CD14-positive monocyte (primary cell): ENCODE results near the gene ZNF579. TPM values are rescaled to one million over a fixed set of nuclear protein-coding genes. Genes with fewer than 3 reads are reported as not detected.

Experiments
- DNase-seq, 3 donors: peaks; one replicate each; pipeline ENCODE4 v3.0.0-alpha.2; 2011 to 2022
- H2AFZ ChIP-seq: 2 replicates; pipeline ENCODE4 v1.6.0; 2012; ENCODE audit warnings: mild to moderate bottlenecking, low read depth, low read length, inconsistent platforms; ENCODE audit not compliant: insufficient read depth, poor library complexity, severe bottlenecking
- H3K27ac ChIP-seq, 2 donors: 1 replicate in 1 of 2; 2 replicates in 1 of 2; pipeline ENCODE4 v1.5.1; 2012 to 2013; ENCODE audit warnings: low read length in 2 of 2, control low read depth in 1 of 2, inconsistent platforms in 1 of 2, low read depth in 1 of 2, mild to moderate bottlenecking in 1 of 2
- H3K27me3 ChIP-seq, 2 donors: one replicate each; pipeline versions ENCODE4 v1.6.0 to v1.6.1; 2011 to 2013; ENCODE audit warnings: low read length in 2 of 2; ENCODE audit not compliant: control insufficient read depth in 2 of 2, insufficient read depth in 2 of 2
- H3K36me3 ChIP-seq, 2 donors: replicated peaks in 1 of 2; 1 replicate in 1 of 2; 2 replicates in 1 of 2; pipeline versions ENCODE4 v1.5.1 to v1.6.1; 2012 to 2013; ENCODE audit warnings: low read length in 2 of 2, control low read depth in 1 of 2, inconsistent platforms in 1 of 2, mild to moderate bottlenecking in 1 of 2; ENCODE audit not compliant: insufficient read depth in 2 of 2, control insufficient read depth in 1 of 2
- H3K4me1 ChIP-seq, 2 donors: 1 replicate in 1 of 2; 2 replicates in 1 of 2; pipeline versions ENCODE4 v1.5.1 to v1.6.1; 2012 to 2013; ENCODE audit warnings: low read length in 2 of 2, control low read depth in 1 of 2, inconsistent platforms in 1 of 2, mild to moderate bottlenecking in 1 of 2, moderate library complexity in 1 of 2; ENCODE audit not compliant: insufficient read depth in 2 of 2, control insufficient read depth in 1 of 2
- H3K4me2 ChIP-seq: replicated peaks from 2 replicates; pipeline ENCODE3; 2012; ENCODE audit warnings: low read length, moderate library complexity, mild to moderate bottlenecking; ENCODE audit not compliant: poor library complexity, severe bottlenecking; ENCODE audit errors: extremely low read depth
- H3K4me3 ChIP-seq, 3 experiments: fragments of 200-600 bp in 1 of 3; sonication (generic) in 1 of 3; replicated peaks in 1 of 3; 1 replicate in 2 of 3; 2 replicates in 1 of 3; pipeline ENCODE4 v1.5.1; 2011 to 2013; ENCODE audit warnings: low read length in 3 of 3, mild to moderate bottlenecking in 3 of 3, control low read depth in 2 of 3, low read depth in 2 of 3, inconsistent platforms in 1 of 3, moderate library complexity in 1 of 3
- H3K79me2 ChIP-seq: 2 replicates; pipeline ENCODE4 v1.6.0; 2012; ENCODE audit warnings: mild to moderate bottlenecking, control low read depth, inconsistent platforms, low read length, moderate library complexity; ENCODE audit not compliant: insufficient read depth
- H3K9ac ChIP-seq: 2 replicates; pipeline ENCODE4 v1.6.0; 2017; ENCODE audit warnings: low read length, mild to moderate bottlenecking; ENCODE audit not compliant: insufficient read depth, poor library complexity, severe bottlenecking
- H3K9me3 ChIP-seq, 2 donors: replicated peaks in 1 of 2; 1 replicate in 1 of 2; 2 replicates in 1 of 2; pipeline versions ENCODE4 v1.5.1 to v1.6.1; 2012 to 2013; ENCODE audit warnings: low read length in 2 of 2, control low read depth in 1 of 2; ENCODE audit not compliant: control insufficient read depth in 1 of 2, insufficient read depth in 1 of 2
- H4K20me1 ChIP-seq: 2 replicates; pipeline ENCODE4 v1.6.0; 2012; ENCODE audit warnings: mild to moderate bottlenecking, low read length, control low read depth, moderate library complexity; ENCODE audit not compliant: insufficient read depth
- H3K27ac Mint-ChIP-seq, 7 donors: one replicate each; pipeline ENCODE4 v1.8.0; 2020; ENCODE audit warnings: mild to moderate bottlenecking in 7 of 7, mixed read lengths in 7 of 7, moderate library complexity in 6 of 7, inconsistent platforms in 2 of 7
- H3K27me3 Mint-ChIP-seq, 3 donors: one replicate each; pipeline ENCODE4 v1.8.0; 2021 to 2022; ENCODE audit warnings: low read depth in 3 of 3, mild to moderate bottlenecking in 3 of 3, mixed read lengths in 3 of 3, moderate library complexity in 3 of 3, inconsistent platforms in 1 of 3
- H3K36me3 Mint-ChIP-seq, 2 donors: one replicate each; pipeline ENCODE4 v1.8.0; 2020; ENCODE audit warnings: mixed read lengths in 2 of 2, inconsistent platforms in 1 of 2, mild to moderate bottlenecking in 1 of 2
- H3K4me1 Mint-ChIP-seq: one replicate; pipeline ENCODE4 v1.8.0; 2020; ENCODE audit warnings: mild to moderate bottlenecking, mixed read lengths
- H3K4me3 Mint-ChIP-seq, 2 donors: one replicate each; pipeline ENCODE4 v1.8.0; 2020; ENCODE audit warnings: mild to moderate bottlenecking in 2 of 2, mixed read lengths in 2 of 2, moderate library complexity in 1 of 2
- H3K9me3 Mint-ChIP-seq, 7 donors: one replicate each; pipeline ENCODE4 v1.8.0; 2020 to 2022; ENCODE audit warnings: mixed read lengths in 7 of 7, mild to moderate bottlenecking in 6 of 7, moderate library complexity in 6 of 7, inconsistent platforms in 2 of 7
- CTCF ChIP-seq: fragments of 200-600 bp; IDR thresholded peaks from one replicate; pipeline ENCODE4 v1.8.0; 2022; ENCODE audit warnings: antibody characterized with exemption, mild to moderate bottlenecking
- WGBS: methylation state at CpG from one replicate; pipeline ENCODE4 v1.1.5; 2013; ENCODE audit warnings: missing lambda C conversion rate; ENCODE audit not compliant: insufficient coverage; 5-methylcytosine and 5-hydroxymethylcytosine counted together
- intact Hi-C, 2 donors: fragments of 100-400 bp; cut with micrococcal nuclease; formaldehyde crosslinking; loops; one replicate each; pipeline versions ENCODE4 v1.15.0 to v1.15.1; 2023
- polyA plus RNA-seq, 3 donors: library from polyadenylated mRNA; depleted of rRNA in 1 of 3; unstranded in 2 of 3; stranded (reverse) in 1 of 3; fragments of 300-500 nt in 2 of 3; fragments of >200 nt in 1 of 3; fragmentation: Illumina TruSeq in 2 of 3; gene quantifications; 1 replicate in 2 of 3; 2 replicates in 1 of 3; pipeline ENCODE4 v1.2.3, GENCODE V29; 2012 to 2021

ZNF579 gene
- polyA plus RNA-seq, 3 donors: 0.05 to 1.8 TPM; not detected in 1

GRCh38 chr19:55590617-55591016 lies 10.0 kb upstream of the ZNF579 start:
- no peaks in the 10 kb centered on the region for H3K79me2 ChIP-seq
- H3K4me1 Mint-ChIP-seq: peaks cover 16% of the 10 kb centered on the region
- no peak for DNase-seq
- no peak overlapping the region for H3K27ac ChIP-seq
- H3K9me3 Mint-ChIP-seq: peaks cover 3 to 14% (median 5%) of the 10 kb centered on the region in 7 donors
- H3K4me3 ChIP-seq: no peak overlapping the region
- intact Hi-C loops: no loop called here
- no peak overlapping the region for H3K9ac ChIP-seq
- no peak overlapping the region for H3K4me3 Mint-ChIP-seq
- H3K27me3 Mint-ChIP-seq: peaks cover 13 to 21% (median 19%) of the 10 kb centered on the region in 3 donors
- 90% methylated on average over 2 of the region's 10 CpGs for WGBS
- no peak overlapping the region for H3K4me2 ChIP-seq
- H3K27ac Mint-ChIP-seq: no peak overlapping the region
- TF ChIP-seq CTCF: no peak
- peaks cover 10 to 20% of the 10 kb centered on the region in 2 donors for H3K4me1 ChIP-seq
- peaks cover 14 to 20% of the 10 kb centered on the region in 2 donors for H3K36me3 ChIP-seq
- H3K9me3 ChIP-seq: peaks cover 0 to 4% of the 10 kb centered on the region in 2 donors
- no peak overlapping the region for H2AFZ ChIP-seq
- peaks cover 15 to 24% of the 10 kb centered on the region in 2 donors for H3K36me3 Mint-ChIP-seq
- peaks cover 7 to 16% of the 10 kb centered on the region in 2 donors for H3K27me3 ChIP-seq
- no peaks in the 10 kb centered on the region for H4K20me1 ChIP-seq

GRCh38 chr19:55590109-55590508 lies 9.5 kb upstream of the ZNF579 start:
- peaks cover 18 to 26% (median 24%) of the 10 kb centered on the region in 3 donors for H3K27me3 Mint-ChIP-seq
- peak overlapping the region in 1 of 7 donors; percentile 15 for H3K27ac Mint-ChIP-seq
- Histone ChIP-seq H3K4me2 (no peak overlapping the region), H3K9me3 (no peaks in the 10 kb centered on the region), H3K27me3 (peaks cover 9 to 21% of the 10 kb centered on the region in 2 donors), H2AFZ (no peak overlapping the region), H3K9ac (no peak overlapping the region), H3K4me3 (no peak overlapping the region), H3K79me2 (no peaks in the 10 kb centered on the region), H3K27ac (no peak overlapping the region), H4K20me1 (no peaks in the 10 kb centered on the region), H3K36me3 (peaks cover 9 to 15% of the 10 kb centered on the region in 2 donors), H3K4me1 (peaks cover 10 to 21% of the 10 kb centered on the region in 2 donors)
- no peak for DNase-seq
- TF ChIP-seq CTCF: no peak
- peaks cover 0 to 10% (median 5%) of the 10 kb centered on the region in 7 donors for H3K9me3 Mint-ChIP-seq
- no peak overlapping the region for H3K4me3 Mint-ChIP-seq
- H3K36me3 Mint-ChIP-seq: peaks cover 13 to 19% of the 10 kb centered on the region in 2 donors
- intact Hi-C loops: no loop called here
- WGBS: 77% methylated on average over 4 of the region's 7 CpGs
- H3K4me1 Mint-ChIP-seq: peaks cover 20% of the 10 kb centered on the region
